HepG2 (cell line): ENCODE results near the gene ZBTB48. TPM values are rescaled to one million over a fixed set of nuclear protein-coding genes. Genes with fewer than 3 reads are reported as not detected.

Experiments
- EP300 ChIP-seq, 3 experiments: sonication (generic) in 1 of 3; formaldehyde crosslinking in 1 of 3; IDR thresholded peaks; 2 replicates each; pipeline versions ENCODE4 v1.5.1 to v1.6.1; 2011 to 2020; ENCODE audit warnings: low read depth in 2 of 3, low read length in 2 of 3, borderline replicate concordance in 1 of 3, improper control_type of control experiment in 1 of 3, mild to moderate bottlenecking in 1 of 3, missing genetic modification reagents in 1 of 3, moderate library complexity in 1 of 3
- HOXA5 ChIP-seq: sonication (generic); formaldehyde crosslinking; IDR thresholded peaks from 2 replicates; pipeline ENCODE4 v1.4.0; 2020; ENCODE audit warnings: missing genetic modification reagents
- HOXA7 ChIP-seq: sonication (generic); formaldehyde crosslinking; IDR thresholded peaks from 2 replicates; pipeline ENCODE4 v1.8.1; 2022; ENCODE audit warnings: mild to moderate bottlenecking, missing genetic modification reagents, moderate library complexity
- MYC ChIP-seq: sonication (generic); formaldehyde crosslinking; IDR thresholded peaks from 2 replicates; pipeline ENCODE4 v1.9.0; 2021; ENCODE audit warnings: missing genetic modification reagents, borderline replicate concordance
- PHF8 ChIP-seq: sonication (generic); formaldehyde crosslinking; IDR thresholded peaks from 2 replicates; pipeline ENCODE4 v1.5.0; 2020; ENCODE audit warnings: missing genetic modification reagents
- ZFP36 ChIP-seq: fragments of 150-350 bp; IDR thresholded peaks from 2 replicates; pipeline ENCODE4 v1.6.1; 2018; ENCODE audit warnings: borderline replicate concordance, low read length, low read depth; ENCODE audit not compliant: partially characterized antibody
- ZNF143 ChIP-seq: sonication (generic); formaldehyde crosslinking; IDR thresholded peaks from 2 replicates; pipeline ENCODE4 v1.4.0; 2020; ENCODE audit warnings: missing genetic modification reagents
- ZNF335 ChIP-seq: sonication (generic); formaldehyde crosslinking; IDR thresholded peaks from 2 replicates; pipeline ENCODE4 v1.4.0; 2020; ENCODE audit warnings: missing genetic modification reagents
- ZNF350 ChIP-seq: sonication (generic); formaldehyde crosslinking; IDR thresholded peaks from 2 replicates; pipeline ENCODE4 v1.4.0; 2020; ENCODE audit warnings: mild to moderate bottlenecking, low read depth, missing genetic modification reagents, borderline replicate concordance
- ZNF562 ChIP-seq: sonication (generic); formaldehyde crosslinking; IDR thresholded peaks from 2 replicates; pipeline ENCODE4 v1.8.0; 2022; ENCODE audit warnings: missing genetic modification reagents, borderline replicate concordance
- ZSCAN9 ChIP-seq: IDR thresholded peaks from 2 replicates; pipeline ENCODE4 v1.6.1; 2016; ENCODE audit warnings: borderline replicate concordance
- polyA plus RNA-seq, 8 experiments: library from polyadenylated mRNA; depleted of rRNA in 3 of 8; stranded (reverse) in 7 of 8; unstranded in 1 of 8; fragments of >200 nt; fragmentation: Illumina TruSeq in 4 of 8; extraction: Trizol in 4 of 8; gene quantifications; 2 replicates each; pipeline versions ENCODE4 v1.2.1 to v1.2.3, GENCODE V29; 2011 to 2016; ENCODE audit warnings: low read depth in 4 of 8, missing spikeins in 1 of 8, mixed read lengths in 1 of 8; ENCODE audit not compliant: insufficient read depth in 1 of 8
- total RNA-seq, 5 experiments: library from RNA; depleted of rRNA; stranded (reverse); fragments of >200 nt; fragmentation: Illumina TruSeq; extraction: Trizol; gene quantifications; 2 replicates each; pipeline ENCODE4 v1.2.3, GENCODE V29; 2016; ENCODE audit warnings: low read depth in 1 of 5
- TF ChIP-seq, protein P1 (sequence below): sonication (generic); formaldehyde crosslinking; IDR thresholded peaks from 2 replicates; pipeline ENCODE4 v1.5.1; 2020; ENCODE audit warnings: mild to moderate bottlenecking, missing genetic modification reagents, moderate library complexity
- TF ChIP-seq, protein P2 (sequence below): fragments of 450-650 bp; IDR thresholded peaks from 2 replicates; pipeline ENCODE4 v1.6.1; 2016
- TF ChIP-seq, protein P3 (sequence below): IDR thresholded peaks from 2 replicates; pipeline ENCODE4 v1.6.1; 2016; ENCODE audit warnings: mild to moderate bottlenecking
- TF ChIP-seq, protein P4 (sequence below): sonication (generic); formaldehyde crosslinking; IDR thresholded peaks from 2 replicates; pipeline ENCODE4 v1.4.0; 2020; ENCODE audit warnings: missing genetic modification reagents
- TF ChIP-seq, protein P5 (sequence below): sonication (generic); formaldehyde crosslinking; IDR thresholded peaks from 2 replicates; pipeline ENCODE4 v1.5.0; 2020; ENCODE audit warnings: missing genetic modification reagents
- TF ChIP-seq, protein P6 (sequence below): sonication (generic); formaldehyde crosslinking; conservative IDR thresholded peaks from 2 replicates; pipeline ENCODE4 v1.4.0; 2020; ENCODE audit warnings: missing genetic modification reagents
- TF ChIP-seq, protein P7 (sequence below): fragments of 450-650 bp; IDR thresholded peaks from 2 replicates; pipeline ENCODE4 v1.6.1; 2017

Gene ZBTB48
- total and polyA plus RNA-seq, 2 of the 13 experiments (the other 11 are each of a cell fraction or from before 2014, with no cell fraction given): 13.0 to 17.1 TPM

DNA sequence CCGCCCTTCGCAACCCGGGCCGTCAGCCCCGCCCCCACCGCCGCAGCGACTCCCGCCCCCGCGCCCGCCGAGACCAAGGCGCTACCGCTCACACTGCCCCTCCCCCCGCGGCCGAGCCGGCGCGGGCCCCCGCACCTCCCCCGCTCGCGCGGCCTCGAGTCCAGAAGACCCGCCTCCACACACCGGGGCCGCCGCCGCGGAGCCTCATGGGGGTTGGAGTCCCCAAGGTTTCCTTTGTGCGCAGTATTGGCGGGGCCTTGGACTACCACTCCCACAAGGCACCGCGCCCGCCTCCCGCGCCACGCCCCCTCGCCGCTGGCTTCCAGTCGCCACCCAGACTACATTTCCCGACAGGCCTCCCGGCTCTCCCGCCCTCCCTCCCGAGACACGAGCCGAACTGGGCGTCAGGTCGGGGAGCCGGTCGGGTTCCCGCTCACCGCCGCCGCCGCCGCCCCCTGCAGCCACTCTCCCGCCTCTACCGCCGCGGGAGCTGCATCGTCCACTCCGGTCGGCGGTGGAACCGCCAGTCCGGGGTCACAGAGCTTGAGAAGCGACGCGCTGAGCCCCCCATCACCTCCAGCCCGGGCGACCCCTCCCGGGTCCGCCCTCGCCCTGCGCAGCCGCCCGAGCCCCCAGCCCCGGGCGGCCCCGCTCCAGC, 33.7 kb downstream of the ZBTB48 start, which contains the start of gene PHF13 (continued):
- TF ChIP-seq, protein P1, sequence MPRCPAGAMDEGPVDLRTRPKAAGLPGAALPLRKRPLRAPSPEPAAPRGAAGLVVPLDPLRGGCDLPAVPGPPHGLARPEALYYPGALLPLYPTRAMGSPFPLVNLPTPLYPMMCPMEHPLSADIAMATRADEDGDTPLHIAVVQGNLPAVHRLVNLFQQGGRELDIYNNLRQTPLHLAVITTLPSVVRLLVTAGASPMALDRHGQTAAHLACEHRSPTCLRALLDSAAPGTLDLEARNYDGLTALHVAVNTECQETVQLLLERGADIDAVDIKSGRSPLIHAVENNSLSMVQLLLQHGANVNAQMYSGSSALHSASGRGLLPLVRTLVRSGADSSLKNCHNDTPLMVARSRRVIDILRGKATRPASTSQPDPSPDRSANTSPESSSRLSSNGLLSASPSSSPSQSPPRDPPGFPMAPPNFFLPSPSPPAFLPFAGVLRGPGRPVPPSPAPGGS (CRISPR knock-in tag): 0 out of 2 replicates have a peak, but pooled peaks have one; percentile 43
- TF ChIP-seq ZSCAN9 (CRISPR knock-in tag) (no peak), ZNF350 (CRISPR knock-in tag) (peak; percentile 23; the same call in 1 of the 2 replicates), EP300 (IDR thresholded peaks at IDR 0.05; ENCODE audit: low read depth in 2 of 2, low read length in 2 of 2) (peak in 1 of 2 experiments; percentile 34; a peak in 1 of 4 replicates), EP300 (CRISPR knock-in tag; IDR thresholded peaks at IDR 0.05; ENCODE audit: borderline replicate concordance) (no peak), ZNF335 (no peak), HOXA5 (peak; percentile 48; the same call in 1 of the 2 replicates), ZNF143 (peak; percentile 96), PHF8 (CRISPR knock-in tag) (peak; percentile 41), ZNF562 (CRISPR knock-in tag) (no peak), HOXA7 (CRISPR knock-in tag) (no peak), ZFP36 (no peak), MYC (peak; percentile 85; the same call in 1 of the 2 replicates)
- TF ChIP-seq, protein P2, sequence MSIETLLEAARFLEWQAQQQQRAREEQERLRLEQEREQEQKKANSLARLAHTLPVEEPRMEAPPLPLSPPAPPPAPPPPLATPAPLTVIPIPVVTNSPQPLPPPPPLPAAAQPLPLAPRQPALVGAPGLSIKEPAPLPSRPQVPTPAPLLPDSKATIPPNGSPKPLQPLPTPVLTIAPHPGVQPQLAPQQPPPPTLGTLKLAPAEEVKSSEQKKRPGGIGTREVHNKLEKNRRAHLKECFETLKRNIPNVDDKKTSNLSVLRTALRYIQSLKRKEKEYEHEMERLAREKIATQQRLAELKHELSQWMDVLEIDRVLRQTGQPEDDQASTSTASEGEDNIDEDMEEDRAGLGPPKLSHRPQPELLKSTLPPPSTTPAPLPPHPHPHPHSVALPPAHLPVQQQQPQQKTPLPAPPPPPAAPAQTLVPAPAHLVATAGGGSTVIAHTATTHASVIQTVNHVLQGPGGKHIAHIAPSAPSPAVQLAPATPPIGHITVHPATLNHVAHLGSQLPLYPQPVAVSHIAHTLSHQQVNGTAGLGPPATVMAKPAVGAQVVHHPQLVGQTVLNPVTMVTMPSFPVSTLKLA: peak; percentile 63
- TF ChIP-seq, protein P3, sequence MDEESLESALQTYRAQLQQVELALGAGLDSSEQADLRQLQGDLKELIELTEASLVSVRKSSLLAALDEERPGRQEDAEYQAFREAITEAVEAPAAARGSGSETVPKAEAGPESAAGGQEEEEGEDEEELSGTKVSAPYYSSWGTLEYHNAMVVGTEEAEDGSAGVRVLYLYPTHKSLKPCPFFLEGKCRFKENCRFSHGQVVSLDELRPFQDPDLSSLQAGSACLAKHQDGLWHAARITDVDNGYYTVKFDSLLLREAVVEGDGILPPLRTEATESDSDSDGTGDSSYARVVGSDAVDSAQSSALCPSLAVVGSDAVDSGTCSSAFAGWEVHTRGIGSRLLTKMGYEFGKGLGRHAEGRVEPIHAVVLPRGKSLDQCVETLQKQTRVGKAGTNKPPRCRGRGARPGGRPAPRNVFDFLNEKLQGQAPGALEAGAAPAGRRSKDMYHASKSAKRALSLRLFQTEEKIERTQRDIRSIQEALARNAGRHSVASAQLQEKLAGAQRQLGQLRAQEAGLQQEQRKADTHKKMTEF (CRISPR knock-in tag): peak; percentile 88
- TF ChIP-seq, protein P4, sequence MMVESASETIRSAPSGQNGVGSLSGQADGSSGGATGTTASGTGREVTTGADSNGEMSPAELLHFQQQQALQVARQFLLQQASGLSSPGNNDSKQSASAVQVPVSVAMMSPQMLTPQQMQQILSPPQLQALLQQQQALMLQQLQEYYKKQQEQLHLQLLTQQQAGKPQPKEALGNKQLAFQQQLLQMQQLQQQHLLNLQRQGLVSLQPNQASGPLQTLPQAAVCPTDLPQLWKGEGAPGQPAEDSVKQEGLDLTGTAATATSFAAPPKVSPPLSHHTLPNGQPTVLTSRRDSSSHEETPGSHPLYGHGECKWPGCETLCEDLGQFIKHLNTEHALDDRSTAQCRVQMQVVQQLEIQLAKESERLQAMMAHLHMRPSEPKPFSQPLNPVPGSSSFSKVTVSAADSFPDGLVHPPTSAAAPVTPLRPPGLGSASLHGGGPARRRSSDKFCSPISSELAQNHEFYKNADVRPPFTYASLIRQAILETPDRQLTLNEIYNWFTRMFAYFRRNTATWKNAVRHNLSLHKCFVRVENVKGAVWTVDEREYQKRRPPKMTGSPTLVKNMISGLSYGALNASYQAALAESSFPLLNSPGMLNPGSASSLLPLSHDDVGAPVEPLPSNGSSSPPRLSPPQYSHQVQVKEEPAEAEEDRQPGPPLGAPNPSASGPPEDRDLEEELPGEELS: peak; percentile 56; the same call in 1 of the 2 replicates
- TF ChIP-seq, protein P5, sequence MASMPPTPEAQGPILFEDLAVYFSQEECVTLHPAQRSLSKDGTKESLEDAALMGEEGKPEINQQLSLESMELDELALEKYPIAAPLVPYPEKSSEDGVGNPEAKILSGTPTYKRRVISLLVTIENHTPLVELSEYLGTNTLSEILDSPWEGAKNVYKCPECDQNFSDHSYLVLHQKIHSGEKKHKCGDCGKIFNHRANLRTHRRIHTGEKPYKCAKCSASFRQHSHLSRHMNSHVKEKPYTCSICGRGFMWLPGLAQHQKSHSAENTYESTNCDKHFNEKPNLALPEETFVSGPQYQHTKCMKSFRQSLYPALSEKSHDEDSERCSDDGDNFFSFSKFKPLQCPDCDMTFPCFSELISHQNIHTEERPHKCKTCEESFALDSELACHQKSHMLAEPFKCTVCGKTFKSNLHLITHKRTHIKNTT: 0 out of 2 replicates have a peak, but pooled peaks have one; percentile 56
- TF ChIP-seq, protein P6, sequence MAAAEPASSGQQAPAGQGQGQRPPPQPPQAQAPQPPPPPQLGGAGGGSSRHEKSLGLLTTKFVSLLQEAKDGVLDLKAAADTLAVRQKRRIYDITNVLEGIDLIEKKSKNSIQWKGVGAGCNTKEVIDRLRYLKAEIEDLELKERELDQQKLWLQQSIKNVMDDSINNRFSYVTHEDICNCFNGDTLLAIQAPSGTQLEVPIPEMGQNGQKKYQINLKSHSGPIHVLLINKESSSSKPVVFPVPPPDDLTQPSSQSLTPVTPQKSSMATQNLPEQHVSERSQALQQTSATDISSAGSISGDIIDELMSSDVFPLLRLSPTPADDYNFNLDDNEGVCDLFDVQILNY (CRISPR knock-in tag): peak; percentile 58
- TF ChIP-seq, protein P7, sequence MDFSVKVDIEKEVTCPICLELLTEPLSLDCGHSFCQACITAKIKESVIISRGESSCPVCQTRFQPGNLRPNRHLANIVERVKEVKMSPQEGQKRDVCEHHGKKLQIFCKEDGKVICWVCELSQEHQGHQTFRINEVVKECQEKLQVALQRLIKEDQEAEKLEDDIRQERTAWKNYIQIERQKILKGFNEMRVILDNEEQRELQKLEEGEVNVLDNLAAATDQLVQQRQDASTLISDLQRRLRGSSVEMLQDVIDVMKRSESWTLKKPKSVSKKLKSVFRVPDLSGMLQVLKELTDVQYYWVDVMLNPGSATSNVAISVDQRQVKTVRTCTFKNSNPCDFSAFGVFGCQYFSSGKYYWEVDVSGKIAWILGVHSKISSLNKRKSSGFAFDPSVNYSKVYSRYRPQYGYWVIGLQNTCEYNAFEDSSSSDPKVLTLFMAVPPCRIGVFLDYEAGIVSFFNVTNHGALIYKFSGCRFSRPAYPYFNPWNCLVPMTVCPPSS: no peak
